ENCODE results near the gene NCKAP5. TPM values are rescaled to one million over a fixed set of nuclear protein-coding genes. Genes with fewer than 3 reads are reported as not detected.

Gene NCKAP5
- total RNA-seq, 1 donor from 2014 or later: 2.7 TPM

GRCh38 chr2:133380991-133381390 lies 187.3 kb downstream of the NCKAP5 start:
- Histone ChIP-seq H3K79me2 (ENCODE audit: insufficient read depth, low read length) (no peaks in the 10 kb centered on the region), H3K27ac (ENCODE audit: low read depth, low read length) (no peak overlapping the region), H3K4me2 (ENCODE audit: low read length) (no peak overlapping the region), H3K4me3 (ENCODE audit: insufficient read depth, low read depth, low read length) (no peak overlapping the region), H3K36me3 (ENCODE audit: insufficient read depth, low read length) (no peaks in the 10 kb centered on the region), H3K9me3 (ENCODE audit: insufficient read depth, low read depth, low read length) (no peaks in the 10 kb centered on the region), H2AFZ (ENCODE audit: low read depth, low read length) (no peak overlapping the region), H3K4me1 (ENCODE audit: insufficient read depth, low read length) (peaks cover 17% of the 10 kb centered on the region), H3K27me3 (ENCODE audit: insufficient read depth, low read length) (no peaks in the 10 kb centered on the region), H3K9ac (ENCODE audit: low read length) (no peak overlapping the region), H4K20me1 (ENCODE audit: insufficient read depth, low read length) (no peaks in the 10 kb centered on the region)
- TF ChIP-seq CTCF (IDR thresholded peaks at IDR 0.05; ENCODE audit: insufficient read depth, low read depth, low read length): no peak
- TF ChIP-seq EZH2 (IDR thresholded peaks at IDR 0.05; ENCODE audit: insufficient read depth, low read length): no peak
- Mint-ChIP-seq H3K4me3 (ENCODE audit: unreplicated experiment) (no peak overlapping the region), H3K4me1 (ENCODE audit: low read depth, unreplicated experiment) (peaks cover 27% of the 10 kb centered on the region), H3K27me3 (ENCODE audit: low read depth, unreplicated experiment) (no peaks in the 10 kb centered on the region), H3K9me3 (ENCODE audit: unreplicated experiment) (peaks cover 9% of the 10 kb centered on the region), H3K27ac (ENCODE audit: unreplicated experiment) (no peak overlapping the region), H3K36me3 (ENCODE audit: low read depth, unreplicated experiment) (no peaks in the 10 kb centered on the region)
- DNase-seq (ENCODE audit: low read depth) (no peak), FAIRE-seq (no peak)

GRCh38 chr2:133378928-133379549 lies 189.2 kb downstream of the NCKAP5 start:
- Mint-ChIP-seq H3K27me3 (ENCODE audit: low read depth, unreplicated experiment) (no peaks in the 10 kb centered on the region), H3K4me1 (ENCODE audit: low read depth, unreplicated experiment) (peaks cover 27% of the 10 kb centered on the region), H3K27ac (ENCODE audit: unreplicated experiment) (no peak overlapping the region), H3K4me3 (ENCODE audit: unreplicated experiment) (no peak overlapping the region), H3K9me3 (ENCODE audit: unreplicated experiment) (peaks cover 9% of the 10 kb centered on the region), H3K36me3 (ENCODE audit: low read depth, unreplicated experiment) (no peaks in the 10 kb centered on the region)
- TF ChIP-seq CTCF (IDR thresholded peaks at IDR 0.05; ENCODE audit: insufficient read depth, low read depth, low read length) (no peak), EZH2 (IDR thresholded peaks at IDR 0.05; ENCODE audit: insufficient read depth, low read length) (no peak)
- Histone ChIP-seq H3K27ac (ENCODE audit: low read depth, low read length) (no peak overlapping the region), H3K4me2 (ENCODE audit: low read length) (no peak overlapping the region), H3K4me1 (ENCODE audit: insufficient read depth, low read length) (peaks cover 17% of the 10 kb centered on the region), H2AFZ (ENCODE audit: low read depth, low read length) (no peak overlapping the region), H3K4me3 (ENCODE audit: insufficient read depth, low read depth, low read length) (no peak overlapping the region), H3K9ac (ENCODE audit: low read length) (no peak overlapping the region), H4K20me1 (ENCODE audit: insufficient read depth, low read length) (no peaks in the 10 kb centered on the region), H3K9me3 (ENCODE audit: insufficient read depth, low read depth, low read length) (no peaks in the 10 kb centered on the region), H3K79me2 (ENCODE audit: insufficient read depth, low read length) (no peaks in the 10 kb centered on the region), H3K36me3 (ENCODE audit: insufficient read depth, low read length) (no peaks in the 10 kb centered on the region), H3K27me3 (ENCODE audit: insufficient read depth, low read length) (no peaks in the 10 kb centered on the region)
- DNase-seq (ENCODE audit: low read depth) (no peak), FAIRE-seq (no peak)

- Mint-ChIP-seq H3K4me3 (ENCODE audit: unreplicated experiment) (no peak overlapping the region), H3K36me3 (ENCODE audit: low read depth, unreplicated experiment) (no peaks in the 10 kb centered on the region), H3K4me1 (ENCODE audit: low read depth, unreplicated experiment) (peaks cover 27% of the 10 kb centered on the region), H3K27me3 (ENCODE audit: low read depth, unreplicated experiment) (no peaks in the 10 kb centered on the region), H3K27ac (ENCODE audit: unreplicated experiment) (no peak overlapping the region), H3K9me3 (ENCODE audit: unreplicated experiment) (peaks cover 9% of the 10 kb centered on the region)
- no peak overlapping the region for H3K4me3 ChIP-seq (ENCODE audit: insufficient read depth, low read depth, low read length)
- no peaks in the 10 kb centered on the region for H3K27me3 ChIP-seq (ENCODE audit: insufficient read depth, low read length)
- H3K4me1 ChIP-seq (ENCODE audit: insufficient read depth, low read length): peaks cover 17% of the 10 kb centered on the region
- H3K9me3 ChIP-seq (ENCODE audit: insufficient read depth, low read depth, low read length): no peaks in the 10 kb centered on the region
- no peak overlapping the region for H3K4me2 ChIP-seq (ENCODE audit: low read length)
- no peak overlapping the region for H2AFZ ChIP-seq (ENCODE audit: low read depth, low read length)
- FAIRE-seq: no peak
- no peaks in the 10 kb centered on the region for H3K36me3 ChIP-seq (ENCODE audit: insufficient read depth, low read length)
- no peak for DNase-seq (ENCODE audit: low read depth)
- no peak for TF ChIP-seq EZH2 (IDR thresholded peaks at IDR 0.05; ENCODE audit: insufficient read depth, low read length)
- no peak for TF ChIP-seq CTCF (IDR thresholded peaks at IDR 0.05; ENCODE audit: insufficient read depth, low read depth, low read length)
- no peaks in the 10 kb centered on the region for H3K79me2 ChIP-seq (ENCODE audit: insufficient read depth, low read length)
- no peaks in the 10 kb centered on the region for H4K20me1 ChIP-seq (ENCODE audit: insufficient read depth, low read length)
- H3K9ac ChIP-seq (ENCODE audit: low read length): no peak overlapping the region
- H3K27ac ChIP-seq (ENCODE audit: low read depth, low read length): no peak overlapping the region
Measured at GRCh38 chr2:133378386-133378785, 189.9 kb downstream of the NCKAP5 start.
